GM18520 (cell line): ENCODE results near the gene ZC3H18.

Experiments used
- ATAC-seq: cut with Tn5 transposase; IDR thresholded peaks from one replicate; pipeline ENCODE4 v1.9.1; 2021; ENCODE audit not compliant: unreplicated experiment

The ZC3H18 gene

GRCh38 chr16:88671806-88672205, 101.6 kb downstream of the ZC3H18 start:
- no peak for ATAC-seq

- no peak for ATAC-seq
Observed at GRCh38 chr16:88672776-88673175, 102.6 kb downstream of the ZC3H18 start.

- no peak for ATAC-seq
Observed at GRCh38 chr16:88673716-88674379, 103.6 kb downstream of the ZC3H18 start.

GRCh38 chr16:88676502-88677242, 106.5 kb downstream of the ZC3H18 start:
- no peak for ATAC-seq

- ATAC-seq = no peak
Observed at GRCh38 chr16:88677721-88678120, 107.5 kb downstream of the ZC3H18 start.

GRCh38 chr16:88678224-88678979, 108.2 kb downstream of the ZC3H18 start:
- no peak for ATAC-seq

GRCh38 chr16:88680554-88681083, 110.4 kb downstream of the ZC3H18 start:
- no peak for ATAC-seq

- no peak for ATAC-seq
Observed at GRCh38 chr16:88681084-88681680, 111.0 kb downstream of the ZC3H18 start.
